ENCODE results near the gene PRKN.

PRKN gene

GRCh38 chr6:162273986-162274385, 453.6 kb downstream of the PRKN start:
- no peak for DNase-seq

- no peak for DNase-seq
Observed at GRCh38 chr6:162271922-162272321, 455.6 kb downstream of the PRKN start.

GRCh38 chr6:162270966-162271365, 456.6 kb downstream of the PRKN start:
- no peak for DNase-seq

- DNase-seq: no peak
Observed at GRCh38 chr6:162267641-162268040, 459.9 kb downstream of the PRKN start.

GRCh38 chr6:162267126-162267525, 460.4 kb downstream of the PRKN start:
- DNase-seq: no peak

- DNase-seq: no peak
Observed at GRCh38 chr6:162264581-162264980, 463.0 kb downstream of the PRKN start.

- no peak for DNase-seq
Observed at GRCh38 chr6:162262466-162263196, 464.9 kb downstream of the PRKN start.

GRCh38 chr6:162261598-162261997, 466.0 kb downstream of the PRKN start:
- DNase-seq: no peak

GRCh38 chr6:162260027-162260426, 467.5 kb downstream of the PRKN start:
- no peak for DNase-seq

- no peak for DNase-seq
Observed at GRCh38 chr6:162258647-162259046, 468.9 kb downstream of the PRKN start.

GRCh38 chr6:162256361-162256760, 471.2 kb downstream of the PRKN start:
- no peak for DNase-seq

- no peak for DNase-seq
Observed at GRCh38 chr6:162251257-162251656, 476.3 kb downstream of the PRKN start.

GRCh38 chr6:162249907-162250642, 477.5 kb downstream of the PRKN start:
- DNase-seq: no peak

- no peak for DNase-seq
Observed at GRCh38 chr6:162245830-162246420, 481.6 kb downstream of the PRKN start.

- DNase-seq: no peak
Observed at GRCh38 chr6:162244031-162244430, 483.5 kb downstream of the PRKN start.

GRCh38 chr6:162242915-162243314, 484.7 kb downstream of the PRKN start:
- no peak for DNase-seq

- DNase-seq: no peak
Observed at GRCh38 chr6:162239330-162239729, 488.2 kb downstream of the PRKN start.

GRCh38 chr6:162238675-162239074, 488.9 kb downstream of the PRKN start:
- DNase-seq: no peak

GRCh38 chr6:162237331-162237730, 490.2 kb downstream of the PRKN start:
- no peak for DNase-seq

GRCh38 chr6:162234631-162235030, 492.9 kb downstream of the PRKN start:
- DNase-seq: no peak

- DNase-seq: no peak
Observed at GRCh38 chr6:162230147-162230752, 497.3 kb downstream of the PRKN start.

GRCh38 chr6:162229093-162229492, 498.5 kb downstream of the PRKN start:
- no peak for DNase-seq

GRCh38 chr6:162226803-162227202, 500.8 kb downstream of the PRKN start:
- no peak for DNase-seq

GRCh38 chr6:162222521-162222920, 505.0 kb downstream of the PRKN start:
- no peak for DNase-seq
